Cerebellar cortex (tissue), 1 donor: ENCODE data around the gene ENOX1.

Source experiments
- DNase-seq: peaks from one replicate; pipeline ENCODE4 v3.0.0-alpha.2; 2015; ENCODE audit warnings: low spot score

ENOX1 gene

GRCh38 chr13:43387880-43388279 lies 398.9 kb downstream of the ENOX1 start:
- no peak for DNase-seq

GRCh38 chr13:43383498-43384165 lies 403.1 kb downstream of the ENOX1 start:
- DNase-seq = no peak

GRCh38 chr13:43379738-43380137 lies 407.0 kb downstream of the ENOX1 start:
- DNase-seq = no peak

- no peak for DNase-seq
These were observed 408.8 kb downstream of the ENOX1 start for GRCh38 chr13:43377973-43378372.

GRCh38 chr13:43377149-43377548 lies 409.6 kb downstream of the ENOX1 start:
- peak; percentile 86 for DNase-seq

GRCh38 chr13:43376596-43376995 lies 410.2 kb downstream of the ENOX1 start:
- peak; percentile 77 for DNase-seq

- no peak for DNase-seq
These were observed 410.8 kb downstream of the ENOX1 start for GRCh38 chr13:43375797-43376465.

- no peak for DNase-seq
These were observed 412.2 kb downstream of the ENOX1 start for GRCh38 chr13:43374621-43375020.

GRCh38 chr13:43373400-43373799 lies 413.4 kb downstream of the ENOX1 start:
- no peak for DNase-seq

GRCh38 chr13:43370842-43371241 lies 415.9 kb downstream of the ENOX1 start:
- no peak for DNase-seq

- no peak for DNase-seq
These were observed 417.5 kb downstream of the ENOX1 start for GRCh38 chr13:43369319-43369718.

- no peak for DNase-seq
These were observed 418.8 kb downstream of the ENOX1 start for GRCh38 chr13:43368003-43368402.

- DNase-seq = no peak
These were observed 421.8 kb downstream of the ENOX1 start for GRCh38 chr13:43365039-43365344.

- DNase-seq = no peak
These were observed 422.3 kb downstream of the ENOX1 start for GRCh38 chr13:43364210-43365038.

GRCh38 chr13:43363156-43363953 lies 423.4 kb downstream of the ENOX1 start:
- no peak for DNase-seq

GRCh38 chr13:43362556-43362955 lies 424.2 kb downstream of the ENOX1 start:
- DNase-seq = no peak

GRCh38 chr13:43360892-43361610 lies 425.7 kb downstream of the ENOX1 start:
- DNase-seq = no peak

- DNase-seq = no peak
These were observed 426.6 kb downstream of the ENOX1 start for GRCh38 chr13:43360171-43360570.

GRCh38 chr13:43359536-43359935 lies 427.2 kb downstream of the ENOX1 start:
- DNase-seq = no peak

- DNase-seq = no peak
These were observed 429.2 kb downstream of the ENOX1 start for GRCh38 chr13:43357564-43357963.

- DNase-seq = no peak
These were observed 430.2 kb downstream of the ENOX1 start for GRCh38 chr13:43356567-43356966.

GRCh38 chr13:43355774-43356173 lies 431.0 kb downstream of the ENOX1 start:
- no peak for DNase-seq
